Osteoblast (primary cell): Measurements from ENCODE around the gene CFAP92. TPM values are rescaled to one million over a fixed set of nuclear protein-coding genes. Genes with fewer than 3 reads are reported as not detected.
"Not testable (repeated sequence)": the region's sequence is repeated elsewhere in the genome, so short reads cannot be mapped to it uniquely, and the experiment has no call there.

Source experiments
- DNase-seq: peaks from one replicate; pipeline ENCODE4 v3.0.0; 2011; ENCODE audit warnings: low spot score, mixed read lengths; ENCODE audit not compliant: insufficient read length; ENCODE audit errors: missing footprints
- H2AFZ ChIP-seq: 2 replicates; pipeline ENCODE4 v1.6.0; 2011; ENCODE audit warnings: mild to moderate bottlenecking, low read length
- H3K27ac ChIP-seq: 2 replicates; pipeline ENCODE4 v1.5.1; 2011; ENCODE audit warnings: mild to moderate bottlenecking, low read depth, low read length, moderate library complexity
- H3K27me3 ChIP-seq: 2 replicates; pipeline ENCODE4 v1.6.0; 2012; ENCODE audit warnings: mild to moderate bottlenecking, control low read depth, inconsistent platforms, low read length, moderate library complexity; ENCODE audit not compliant: insufficient read depth
- H3K36me3 ChIP-seq: 2 replicates; pipeline ENCODE4 v1.5.1; 2011; ENCODE audit warnings: mild to moderate bottlenecking, low read length, control low read depth, moderate library complexity; ENCODE audit not compliant: insufficient read depth
- H3K4me1 ChIP-seq: 2 replicates; pipeline ENCODE4 v1.5.1; 2011; ENCODE audit warnings: mild to moderate bottlenecking, low read length, control low read depth, moderate library complexity; ENCODE audit not compliant: insufficient read depth
- H3K4me2 ChIP-seq: 2 replicates; pipeline ENCODE4 v1.6.0; 2011; ENCODE audit warnings: mild to moderate bottlenecking, low read length; ENCODE audit not compliant: insufficient read depth
- H3K4me3 ChIP-seq: fragments of 200-600 bp; sonication (generic); 3 replicates; pipeline ENCODE4 v1.5.1; 2012; ENCODE audit warnings: mild to moderate bottlenecking, low read length, inconsistent platforms; ENCODE audit not compliant: insufficient read depth
- H3K79me2 ChIP-seq: 2 replicates; pipeline ENCODE4 v1.6.0; 2012; ENCODE audit warnings: mild to moderate bottlenecking, low read length, control low read depth, inconsistent platforms; ENCODE audit not compliant: insufficient read depth
- H3K9me3 ChIP-seq: 2 replicates; pipeline ENCODE4 v1.5.1; 2011; ENCODE audit warnings: low read depth, low read length, control low read depth
- H4K20me1 ChIP-seq: 2 replicates; pipeline ENCODE4 v1.6.0; 2012; ENCODE audit warnings: mild to moderate bottlenecking, low read length, control low read depth; ENCODE audit not compliant: insufficient read depth
- CTCF ChIP-seq: IDR thresholded peaks from 2 replicates; pipeline ENCODE4 v1.5.1; 2011; ENCODE audit warnings: mild to moderate bottlenecking, low read depth, low read length, moderate library complexity; ENCODE audit errors: extremely low read depth
- total RNA-seq: library from RNA; depleted of rRNA; stranded (reverse); fragments of >200 nt; gene quantifications from 2 replicates; pipeline ENCODE4 v1.2.3, GENCODE V29; 2012

Gene CFAP92
- total RNA-seq, 1 donor, result not detected

- no peak for DNase-seq
- Histone ChIP-seq H4K20me1 (no peaks in the 10 kb centered on the region), H3K4me3 (no peak overlapping the region), H3K27ac (no peak overlapping the region), H3K9me3 (no peaks in the 10 kb centered on the region), H3K79me2 (no peaks in the 10 kb centered on the region), H3K4me1 (no peaks in the 10 kb centered on the region), H3K27me3 (no peaks in the 10 kb centered on the region), H2AFZ (no peak overlapping the region), H3K36me3 (no peaks in the 10 kb centered on the region), H3K4me2 (no peak overlapping the region)
- no peak for TF ChIP-seq CTCF
Observed at GRCh38 chr3:128872282-128872681, 121.6 kb downstream of the CFAP92 start.

GRCh38 chr3:128870347-128870746, 123.5 kb downstream of the CFAP92 start:
- Histone ChIP-seq H3K4me3 (no peak overlapping the region), H4K20me1 (no peaks in the 10 kb centered on the region), H3K36me3 (no peaks in the 10 kb centered on the region), H3K4me1 (no peaks in the 10 kb centered on the region), H3K27ac (no peak overlapping the region), H3K27me3 (no peaks in the 10 kb centered on the region), H3K79me2 (no peaks in the 10 kb centered on the region), H3K9me3 (no peaks in the 10 kb centered on the region), H3K4me2 (no peak overlapping the region), H2AFZ (no peak overlapping the region)
- DNase-seq, result no peak
- TF ChIP-seq CTCF, result no peak

- DNase-seq, result no peak
- H2AFZ ChIP-seq, result no peak overlapping the region
- no peak overlapping the region for H3K4me3 ChIP-seq
- peaks cover 10% of the 10 kb centered on the region for H3K4me1 ChIP-seq
- H3K79me2 ChIP-seq, result no peaks in the 10 kb centered on the region
- H3K4me2 ChIP-seq, result no peak overlapping the region
- no peaks in the 10 kb centered on the region for H4K20me1 ChIP-seq
- no peaks in the 10 kb centered on the region for H3K9me3 ChIP-seq
- no peak for TF ChIP-seq CTCF
- no peak overlapping the region for H3K27ac ChIP-seq
- no peaks in the 10 kb centered on the region for H3K36me3 ChIP-seq
- no peaks in the 10 kb centered on the region for H3K27me3 ChIP-seq
Observed at GRCh38 chr3:128867200-128868125, 126.4 kb downstream of the CFAP92 start.

- H3K79me2 ChIP-seq, DNase-seq, H3K36me3 ChIP-seq, H3K4me1 ChIP-seq, H3K4me3 ChIP-seq, H3K9me3 ChIP-seq, H3K27me3 ChIP-seq, H3K27ac ChIP-seq, H4K20me1 ChIP-seq: not testable (repeated sequence)
- H2AFZ ChIP-seq, result peak overlapping the region; percentile 65
- H3K4me2 ChIP-seq, result peak overlapping the region; percentile 17
Observed at GRCh38 chr3:128864849-128865804, 128.7 kb downstream of the CFAP92 start.
